ENCODE measurements around the gene RAB43. TPM values are rescaled to one million over a fixed set of nuclear protein-coding genes. Genes with fewer than 3 reads are reported as not detected.

The RAB43 gene
- total RNA-seq, 1 donor from 2014 or later, result 11.4 TPM

GRCh38 chr3:129040039-129040336 is 81.6 kb downstream of the RAB43 start:
- Mint-ChIP-seq H3K4me1 (no peaks in the 10 kb centered on the region), H3K27ac (ENCODE audit: unreplicated experiment) (peak overlapping the region; percentile 35)

GRCh38 chr3:129039271-129040038 is 82.1 kb downstream of the RAB43 start:
- peaks cover 6% of the 10 kb centered on the region for H3K9me3 Mint-ChIP-seq
- H3K27me3 Mint-ChIP-seq (ENCODE audit: low read depth), result no peaks in the 10 kb centered on the region
- no peak for TF ChIP-seq CTCF (conservative IDR thresholded peaks at IDR 0.05)
- no peak for DNase-seq (ENCODE audit: low read depth, low spot score)
- no peak overlapping the region for H3K27ac Mint-ChIP-seq (ENCODE audit: unreplicated experiment)
- H3K4me1 Mint-ChIP-seq, result no peaks in the 10 kb centered on the region
- H3K4me3 Mint-ChIP-seq, result no peak overlapping the region
- peaks cover 23% of the 10 kb centered on the region for H3K36me3 Mint-ChIP-seq (ENCODE audit: low read depth)

More at GRCh38 chr3:129040039-129040336, 81.6 kb downstream of the RAB43 start:
- Mint-ChIP-seq H3K4me3 (no peak overlapping the region), H3K36me3 (ENCODE audit: low read depth) (peaks cover 23% of the 10 kb centered on the region), H3K9me3 (peaks cover 6% of the 10 kb centered on the region), H3K27me3 (ENCODE audit: low read depth) (no peaks in the 10 kb centered on the region)
- no peak for TF ChIP-seq CTCF (conservative IDR thresholded peaks at IDR 0.05)
- no peak for DNase-seq (ENCODE audit: low read depth, low spot score)

- Mint-ChIP-seq H3K9me3 (no peaks in the 10 kb centered on the region), H3K36me3 (ENCODE audit: low read depth) (peaks cover 17% of the 10 kb centered on the region), H3K27ac (ENCODE audit: unreplicated experiment) (no peak overlapping the region), H3K27me3 (ENCODE audit: low read depth) (no peaks in the 10 kb centered on the region), H3K4me1 (no peaks in the 10 kb centered on the region), H3K4me3 (no peak overlapping the region)
- TF ChIP-seq CTCF (conservative IDR thresholded peaks at IDR 0.05), result no peak
- no peak for DNase-seq (ENCODE audit: low read depth, low spot score)
Observed at GRCh38 chr3:129038121-129038855, 83.3 kb downstream of the RAB43 start.

Other genes starting within 250 kb of the RAB43 start
- gene ACAD9, start 242.2 kb downstream of the RAB43 start, total RNA-seq, result 60.2 and 60.6 TPM in 2 replicates
- 8.7 and 8.8 TPM in 2 replicates for gene CFAP92, start 127.7 kb downstream of the RAB43 start, total RNA-seq
- gene EFCC1, start 120.5 kb downstream of the RAB43 start, total RNA-seq, result 10.7 and 11.8 TPM in 2 replicates
- not detected in 2 replicates for gene GP9, start 61.0 kb downstream of the RAB43 start, total RNA-seq
- gene ISY1, start 39.3 kb upstream of the RAB43 start, total RNA-seq, result 31.4 and 34.7 TPM in 2 replicates
- gene CNBP, start 62.1 kb upstream of the RAB43 start, total RNA-seq, result 314 and 319 TPM in 2 replicates
- 116 and 122 TPM in 2 replicates for gene COPG1, start 127.8 kb upstream of the RAB43 start, total RNA-seq
- 61.2 and 62.9 TPM in 2 replicates for gene HMCES, start 157.1 kb upstream of the RAB43 start, total RNA-seq

Data from neural crest cell (in vitro differentiated cells).